Mesendoderm (in vitro differentiated cells): Measurements from ENCODE around the gene CEP83.

ENCODE experiments used
- DNase-seq: peaks from one replicate; pipeline ENCODE4 v3.0.0; 2013
- H2AK5ac ChIP-seq: 2 replicates; pipeline ENCODE4 v1.6.1; 2013; ENCODE audit warnings: low read length, inconsistent platforms
- H2BK120ac ChIP-seq: 2 replicates; pipeline ENCODE4 v1.6.1; 2013; ENCODE audit warnings: low read depth, mild to moderate bottlenecking, low read length, moderate library complexity, mixed read lengths
- H2BK15ac ChIP-seq: replicated peaks from 2 replicates; pipeline ENCODE4 v1.6.1; 2013; ENCODE audit warnings: low read depth, mild to moderate bottlenecking, moderate library complexity
- H2BK5ac ChIP-seq: 2 replicates; pipeline ENCODE4 v1.6.1; 2013; ENCODE audit warnings: low read length, inconsistent platforms
- H3K18ac ChIP-seq: 2 replicates; pipeline ENCODE4 v1.6.1; 2013; ENCODE audit warnings: mild to moderate bottlenecking, low read length, mixed read lengths
- H3K23ac ChIP-seq: one replicate; pipeline ENCODE4 v1.6.1; 2013; ENCODE audit warnings: low read length
- H3K27ac ChIP-seq: 2 replicates; pipeline ENCODE4 v1.5.1; 2013; ENCODE audit warnings: low read depth, mild to moderate bottlenecking, inconsistent platforms, low read length, moderate library complexity
- H3K27me3 ChIP-seq: 2 replicates; pipeline ENCODE4 v1.6.1; 2013; ENCODE audit warnings: low read length, control low read depth, mild to moderate bottlenecking, inconsistent platforms; ENCODE audit not compliant: insufficient read depth, poor library complexity
- H3K36me3 ChIP-seq: 2 replicates; pipeline ENCODE4 v1.6.1; 2013; ENCODE audit warnings: low read length, inconsistent platforms; ENCODE audit not compliant: control insufficient read depth, insufficient read depth
- H3K4ac ChIP-seq: one replicate; pipeline ENCODE4 v1.6.1; 2013; ENCODE audit warnings: low read depth, mild to moderate bottlenecking, low read length, moderate library complexity
- H3K4me1 ChIP-seq: 2 replicates; pipeline ENCODE4 v1.6.1; 2013; ENCODE audit warnings: low read depth, low read length, inconsistent platforms; ENCODE audit not compliant: control insufficient read depth
- H3K4me2 ChIP-seq: 2 replicates; pipeline ENCODE4 v1.6.1; 2013; ENCODE audit warnings: low read length
- H3K4me3 ChIP-seq: 2 replicates; pipeline ENCODE4 v1.5.1; 2013; ENCODE audit warnings: mild to moderate bottlenecking, low read length
- H3K56ac ChIP-seq: one replicate; pipeline ENCODE4 v1.6.1; 2013; ENCODE audit warnings: low read length
- H3K79me1 ChIP-seq: 2 replicates; pipeline ENCODE4 v1.6.1; 2013; ENCODE audit warnings: low read length, inconsistent platforms
- H3K79me2 ChIP-seq: 2 replicates; pipeline ENCODE4 v1.6.1; 2013; ENCODE audit warnings: mild to moderate bottlenecking, low read length; ENCODE audit not compliant: control insufficient read depth, insufficient read depth
- H3K9ac ChIP-seq: 2 replicates; pipeline ENCODE4 v1.6.1; 2013; ENCODE audit warnings: low read length, inconsistent platforms
- H4K5ac ChIP-seq: one replicate; pipeline ENCODE4 v1.6.1; 2013; ENCODE audit warnings: low read length
- H4K8ac ChIP-seq: one replicate; pipeline ENCODE4 v1.6.1; 2013; ENCODE audit warnings: low read depth, mild to moderate bottlenecking, control low read depth, low read length, moderate library complexity
- WGBS: extraction: QIAGEN DNeasy Blood & Tissue Kit; methylation state at CpG from one replicate; pipeline ENCODE4 v1.1.7; 2013; ENCODE audit warnings: low lambda C conversion rate, missing lambda C conversion rate; ENCODE audit not compliant: insufficient coverage; ENCODE audit errors: extremely low coverage; 5-methylcytosine and 5-hydroxymethylcytosine counted together

Gene CEP83

DNA sequence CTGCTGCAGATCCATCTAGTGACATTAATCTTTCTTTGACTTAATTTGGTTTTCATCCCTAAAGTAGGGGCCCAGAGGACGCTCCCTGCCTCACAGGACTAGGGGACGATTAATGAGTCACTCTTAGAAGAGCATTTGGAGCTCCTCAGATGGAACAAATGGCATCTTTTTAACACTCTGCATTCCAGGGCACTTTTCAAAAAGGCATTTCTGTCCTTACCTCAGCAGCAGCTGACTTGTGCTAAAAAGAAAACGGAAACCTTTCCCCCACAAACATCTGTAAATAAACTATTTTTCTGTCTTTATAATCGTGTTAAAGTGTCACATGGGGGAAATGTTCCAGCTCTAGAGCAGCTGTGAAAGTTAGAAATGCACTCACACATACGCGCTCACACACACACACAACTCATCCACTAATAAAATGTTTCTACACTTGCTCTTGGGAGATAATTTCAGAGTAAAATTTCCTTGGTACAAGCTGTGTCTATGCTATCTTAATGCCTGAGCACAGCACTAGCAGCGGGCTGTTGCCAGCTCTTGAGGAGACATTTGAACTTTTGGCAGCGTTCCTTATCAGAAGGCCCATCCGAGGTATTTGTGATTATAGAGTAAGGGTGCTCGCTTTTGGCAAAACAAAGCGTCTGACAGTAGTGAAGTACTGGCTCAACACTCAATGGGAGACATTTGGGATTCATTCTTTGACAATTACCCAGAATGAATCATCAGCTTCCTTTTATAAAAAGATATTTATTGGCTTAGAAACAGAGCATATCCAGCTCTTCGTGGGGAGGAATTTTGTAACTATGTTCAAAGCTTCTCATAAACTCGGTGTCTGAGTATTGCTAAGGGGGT is 170.0 kb downstream of the CEP83 start:
- Histone ChIP-seq H3K27ac (no peak overlapping the region), H3K27me3 (no peaks in the 10 kb centered on the region), H2BK15ac (no peak overlapping the region), H3K23ac (no peak overlapping the region), H2BK5ac (no peak overlapping the region), H3K9ac (no peak overlapping the region), H2BK120ac (no peak overlapping the region), H3K4me1 (no peaks in the 10 kb centered on the region), H3K36me3 (no peaks in the 10 kb centered on the region), H3K4ac (no peak overlapping the region), H4K8ac (no peak overlapping the region), H3K79me2 (no peaks in the 10 kb centered on the region), H2AK5ac (no peak overlapping the region), H3K4me2 (no peak overlapping the region), H3K4me3 (no peak overlapping the region), H3K56ac (no peak overlapping the region), H3K79me1 (no peaks in the 10 kb centered on the region), H4K5ac (no peak overlapping the region), H3K18ac (no peak overlapping the region)
- peak; percentile 47 for DNase-seq
- no CpG with 5 or more reads among the region's 13 CpGs for WGBS

DNA sequence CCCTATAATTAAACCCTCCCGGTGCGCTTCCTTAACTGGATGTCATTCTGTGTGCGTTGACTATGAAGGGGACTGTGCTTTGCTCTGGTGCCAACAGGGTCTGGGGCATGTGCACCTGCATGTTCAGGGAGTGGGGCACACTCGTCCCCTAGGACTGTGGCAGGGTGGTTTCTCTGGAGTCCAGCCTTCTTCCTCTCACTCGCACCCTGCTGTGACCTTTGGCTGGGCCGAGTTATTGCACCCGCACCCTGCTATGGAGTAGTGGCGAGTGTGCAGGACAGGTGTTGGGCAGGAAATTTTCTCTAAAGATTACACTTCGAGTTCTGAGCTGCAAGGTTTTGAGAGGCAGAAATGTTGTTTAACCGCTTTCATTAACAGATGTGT is 172.4 kb downstream of the CEP83 start:
- Histone ChIP-seq H2BK15ac (no peak overlapping the region), H4K8ac (no peak overlapping the region), H3K4me1 (no peaks in the 10 kb centered on the region), H3K4me3 (no peak overlapping the region), H2BK120ac (no peak overlapping the region), H2AK5ac (no peak overlapping the region), H3K36me3 (no peaks in the 10 kb centered on the region), H3K56ac (no peak overlapping the region), H3K9ac (no peak overlapping the region), H3K4ac (no peak overlapping the region), H4K5ac (no peak overlapping the region), H3K79me1 (no peaks in the 10 kb centered on the region), H3K23ac (no peak overlapping the region), H2BK5ac (no peak overlapping the region), H3K18ac (no peak overlapping the region), H3K4me2 (no peak overlapping the region), H3K79me2 (no peaks in the 10 kb centered on the region), H3K27me3 (no peaks in the 10 kb centered on the region), H3K27ac (no peak overlapping the region)
- no CpG with 5 or more reads among the region's 10 CpGs for WGBS
- no peak for DNase-seq

DNA sequence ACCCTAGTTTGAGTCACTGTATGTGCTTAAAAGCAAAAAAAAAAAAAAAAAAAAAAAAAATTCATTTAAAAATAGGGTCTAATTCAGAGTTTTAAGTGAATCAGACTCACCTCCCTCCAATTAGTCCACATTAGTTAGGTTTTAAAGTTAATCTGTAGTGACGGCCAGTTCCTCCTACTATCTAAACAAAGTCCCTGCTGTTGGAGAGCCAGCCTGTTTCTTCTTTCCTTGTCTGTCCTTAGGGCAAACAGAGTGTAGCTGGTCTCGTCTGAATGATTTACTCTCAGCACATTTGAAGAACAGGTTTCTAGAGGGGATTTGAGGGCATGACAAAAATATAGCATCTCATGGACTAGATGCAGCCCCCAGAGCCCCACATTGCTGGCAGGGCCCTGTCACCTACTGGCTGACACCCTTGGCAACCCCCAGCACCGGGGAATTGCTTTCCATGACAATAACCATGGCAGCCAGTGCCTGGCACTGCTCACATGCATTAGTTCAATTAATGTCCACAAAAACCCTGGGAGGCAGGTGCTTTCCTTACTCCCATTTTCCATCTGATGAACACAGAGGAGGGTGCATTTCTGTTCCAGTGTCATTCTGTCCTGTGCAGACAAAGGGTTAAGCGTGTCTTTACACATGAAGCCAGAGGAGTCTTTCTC is 173.0 kb downstream of the CEP83 start:
- DNase-seq = no peak
- H3K23ac ChIP-seq = no peak overlapping the region
- no peaks in the 10 kb centered on the region for H3K79me2 ChIP-seq
- no peak overlapping the region for H3K4me2 ChIP-seq
- no peak overlapping the region for H2BK120ac ChIP-seq
- no peak overlapping the region for H3K4me3 ChIP-seq
- no peak overlapping the region for H3K9ac ChIP-seq
- H3K79me1 ChIP-seq = no peaks in the 10 kb centered on the region
- no CpG with 5 or more reads among the region's 4 CpGs for WGBS
- no peak overlapping the region for H3K56ac ChIP-seq
- no peak overlapping the region for H3K27ac ChIP-seq
- H2BK15ac ChIP-seq = no peak overlapping the region
- H4K5ac ChIP-seq = no peak overlapping the region
- no peak overlapping the region for H4K8ac ChIP-seq
- no peak overlapping the region for H2AK5ac ChIP-seq
- H3K4me1 ChIP-seq = no peaks in the 10 kb centered on the region
- H3K18ac ChIP-seq = no peak overlapping the region
- H3K27me3 ChIP-seq = no peaks in the 10 kb centered on the region
- no peak overlapping the region for H3K4ac ChIP-seq
- H3K36me3 ChIP-seq = no peaks in the 10 kb centered on the region
- no peak overlapping the region for H2BK5ac ChIP-seq

DNA sequence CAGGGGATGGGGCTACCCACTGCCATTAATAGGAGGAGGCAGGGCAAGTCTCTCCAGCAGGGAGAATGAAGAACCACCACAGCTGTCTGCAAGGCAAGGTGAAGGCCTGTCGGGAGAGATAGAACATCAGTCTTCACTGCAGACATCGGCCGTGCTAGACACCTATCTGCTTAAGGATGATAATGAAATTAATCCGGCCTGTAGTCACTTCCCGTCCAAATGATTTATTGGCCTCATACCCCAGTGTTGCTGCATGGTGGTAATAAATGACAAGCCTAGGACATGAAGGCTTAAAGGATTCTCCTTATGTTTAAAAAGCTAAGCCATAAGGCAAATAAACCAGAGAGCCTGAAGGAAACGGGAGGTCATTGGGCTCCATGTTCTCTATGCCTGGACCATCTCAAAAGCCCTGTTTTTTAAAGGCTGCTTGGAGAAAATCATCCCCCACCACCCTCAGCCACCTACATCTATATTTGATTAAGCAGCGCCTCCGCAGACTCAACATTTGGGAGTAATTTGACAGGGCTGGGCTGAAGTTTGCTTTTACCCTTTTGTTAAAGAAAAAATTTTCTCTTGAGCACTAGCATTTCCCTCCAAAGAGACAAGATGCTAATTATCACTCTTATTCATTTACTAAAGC is 173.6 kb downstream of the CEP83 start:
- H3K9ac ChIP-seq = no peak overlapping the region
- H3K23ac ChIP-seq = no peak overlapping the region
- H3K27ac ChIP-seq = no peak overlapping the region
- H4K8ac ChIP-seq = no peak overlapping the region
- H2BK5ac ChIP-seq = no peak overlapping the region
- H3K4ac ChIP-seq = no peak overlapping the region
- no peaks in the 10 kb centered on the region for H3K79me1 ChIP-seq
- no CpG with 5 or more reads among the region's 8 CpGs for WGBS
- no peak overlapping the region for H2AK5ac ChIP-seq
- H3K79me2 ChIP-seq = no peaks in the 10 kb centered on the region
- no peak for DNase-seq
- H3K18ac ChIP-seq = no peak overlapping the region
- H3K27me3 ChIP-seq = no peaks in the 10 kb centered on the region
- no peak overlapping the region for H3K56ac ChIP-seq
- no peak overlapping the region for H3K4me3 ChIP-seq
- no peak overlapping the region for H4K5ac ChIP-seq
- H3K4me2 ChIP-seq = no peak overlapping the region
- H2BK120ac ChIP-seq = no peak overlapping the region
- H2BK15ac ChIP-seq = no peak overlapping the region
- H3K4me1 ChIP-seq = no peaks in the 10 kb centered on the region
- no peaks in the 10 kb centered on the region for H3K36me3 ChIP-seq

DNA sequence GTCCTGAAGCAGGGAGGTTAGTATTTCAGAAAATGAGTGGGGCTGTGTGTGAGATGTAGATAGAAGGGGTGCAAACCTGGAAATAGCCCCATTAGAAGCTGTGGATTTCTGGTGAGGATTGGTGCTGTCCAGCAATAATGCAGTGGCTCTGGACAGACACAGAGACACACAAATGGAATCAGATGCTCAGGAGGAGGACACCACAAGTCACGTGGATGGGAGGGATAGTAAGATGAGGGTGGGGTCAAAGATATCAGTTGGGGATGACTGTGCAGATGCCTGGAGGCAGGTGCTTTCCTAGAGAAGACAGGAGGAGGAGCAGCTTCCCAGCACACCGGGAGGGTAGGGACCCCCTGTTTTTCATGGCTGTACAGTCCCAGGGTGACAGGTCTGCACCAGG is 174.8 kb downstream of the CEP83 start:
- Histone ChIP-seq H3K79me1 (no peaks in the 10 kb centered on the region), H2BK5ac (no peak overlapping the region), H3K4me1 (no peaks in the 10 kb centered on the region), H3K4me3 (no peak overlapping the region), H3K4me2 (no peak overlapping the region), H4K5ac (no peak overlapping the region), H3K9ac (no peak overlapping the region), H3K27ac (no peak overlapping the region), H2AK5ac (no peak overlapping the region), H3K4ac (no peak overlapping the region), H3K23ac (no peak overlapping the region), H2BK15ac (no peak overlapping the region), H3K18ac (no peak overlapping the region), H3K56ac (no peak overlapping the region), H2BK120ac (no peak overlapping the region), H4K8ac (no peak overlapping the region), H3K36me3 (no peaks in the 10 kb centered on the region), H3K27me3 (no peaks in the 10 kb centered on the region), H3K79me2 (no peaks in the 10 kb centered on the region)
- no CpG with 5 or more reads among the region's 2 CpGs for WGBS
- DNase-seq = no peak
